ENCODE measurements around the gene UBE2E1.

DNA sequence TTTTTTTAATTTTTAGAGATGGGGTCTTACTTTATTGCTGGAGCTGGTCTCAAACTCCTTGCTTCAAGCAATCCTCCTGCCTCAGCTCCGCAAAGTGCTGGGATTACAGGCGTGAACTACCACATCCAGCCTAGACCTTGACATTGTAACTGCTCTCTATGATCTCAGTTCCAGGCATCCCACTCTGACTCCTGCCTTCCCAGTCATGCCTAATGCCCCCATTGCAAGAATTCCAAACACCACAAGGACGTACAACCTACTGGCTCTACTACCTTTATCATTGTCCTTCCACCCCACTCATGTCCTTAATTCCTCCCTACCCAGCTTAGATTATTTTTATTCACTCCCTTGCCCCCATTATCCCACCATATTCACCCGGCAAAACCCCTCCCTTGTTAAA is 89.4 kb downstream of the UBE2E1 start:
- TF ChIP-seq, protein P1, sequence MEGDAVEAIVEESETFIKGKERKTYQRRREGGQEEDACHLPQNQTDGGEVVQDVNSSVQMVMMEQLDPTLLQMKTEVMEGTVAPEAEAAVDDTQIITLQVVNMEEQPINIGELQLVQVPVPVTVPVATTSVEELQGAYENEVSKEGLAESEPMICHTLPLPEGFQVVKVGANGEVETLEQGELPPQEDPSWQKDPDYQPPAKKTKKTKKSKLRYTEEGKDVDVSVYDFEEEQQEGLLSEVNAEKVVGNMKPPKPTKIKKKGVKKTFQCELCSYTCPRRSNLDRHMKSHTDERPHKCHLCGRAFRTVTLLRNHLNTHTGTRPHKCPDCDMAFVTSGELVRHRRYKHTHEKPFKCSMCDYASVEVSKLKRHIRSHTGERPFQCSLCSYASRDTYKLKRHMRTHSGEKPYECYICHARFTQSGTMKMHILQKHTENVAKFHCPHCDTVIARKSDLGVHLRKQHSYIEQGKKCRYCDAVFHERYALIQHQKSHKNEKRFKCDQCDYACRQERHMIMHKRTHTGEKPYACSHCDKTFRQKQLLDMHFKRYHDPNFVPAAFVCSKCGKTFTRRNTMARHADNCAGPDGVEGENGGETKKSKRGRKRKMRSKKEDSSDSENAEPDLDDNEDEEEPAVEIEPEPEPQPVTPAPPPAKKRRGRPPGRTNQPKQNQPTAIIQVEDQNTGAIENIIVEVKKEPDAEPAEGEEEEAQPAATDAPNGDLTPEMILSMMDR (IDR thresholded peaks at IDR 0.05) = no peak
- TF ChIP-seq POLR2AphosphoS5 (IDR thresholded peaks at IDR 0.05; ENCODE audit: insufficient read depth in 1 of 2, low read depth in 1 of 2) = no peak
- TF ChIP-seq POLR2A (IDR thresholded peaks at IDR 0.05) = no peak
